T-cell (primary cell): ENCODE results near the gene IGFBP4. TPM values are rescaled to one million over a fixed set of nuclear protein-coding genes. Genes with fewer than 3 reads are reported as not detected.

Source experiments
- ATAC-seq, 4 experiments: fragments of 200-7000 bp in 3 of 4; fragments of 150-1000 bp in 1 of 4; cut with Tn5 transposase; replicated peaks in 1 of 4; 1 replicate in 3 of 4; 2 replicates in 1 of 4; pipeline ENCODE4 v1.10.0; 2021; ENCODE audit warnings: moderate library complexity in 3 of 4, mild to moderate bottlenecking in 2 of 4, moderate number of reproducible peaks in 1 of 4
- CTCF ChIA-PET, 2 donors: fragments of 300-600 bp; sonication (Branson Sonifier 250); formaldehyde crosslinking; loops; one replicate each; lab custom pipeline; 2022; ENCODE audit warnings: antibody characterized with exemption in 2 of 2; lab: Charles Lee
- POLR2A ChIA-PET, 2 donors: fragments of 300-600 bp; sonication (Branson Sonifier 250); formaldehyde crosslinking; loops; one replicate each; lab custom pipeline; 2022; ENCODE audit warnings: antibody characterized with exemption in 2 of 2; lab: Charles Lee
- DNase-seq, 35 experiments: peaks; one replicate each; pipeline versions ENCODE4 v3.0.0 to v3.0.0-alpha.2; 2013 to 2023
- H3K27ac ChIP-seq: one replicate; pipeline ENCODE4 v1.5.1; 2013; ENCODE audit warnings: low read length
- H3K27me3 ChIP-seq, 2 experiments: replicated peaks in 1 of 2; 1 replicate in 1 of 2; 2 replicates in 1 of 2; pipeline versions ENCODE4 v1.6.1 to v1.7.0; 2013; ENCODE audit warnings: low read length in 1 of 2, mixed read lengths in 1 of 2; ENCODE audit not compliant: control insufficient read depth in 2 of 2, insufficient read depth in 2 of 2; ENCODE audit errors: extremely low read depth in 1 of 2
- H3K36me3 ChIP-seq, 2 donors: 1 replicate in 1 of 2; 2 replicates in 1 of 2; pipeline versions ENCODE4 v1.6.1 to v1.7.0; 2013; ENCODE audit warnings: low read length in 1 of 2; ENCODE audit not compliant: control insufficient read depth in 2 of 2, insufficient read depth in 1 of 2; ENCODE audit errors: extremely low read depth in 1 of 2
- H3K4me1 ChIP-seq, 2 experiments: 1 replicate in 1 of 2; 2 replicates in 1 of 2; pipeline versions ENCODE4 v1.6.1 to v1.7.0; 2013; ENCODE audit warnings: low read length in 2 of 2, mixed read lengths in 1 of 2; ENCODE audit not compliant: insufficient read depth in 2 of 2, control insufficient read depth in 1 of 2; ENCODE audit errors: extremely low read depth in 1 of 2
- H3K4me3 ChIP-seq, 2 donors: 1 replicate in 1 of 2; 2 replicates in 1 of 2; pipeline versions ENCODE4 v1.5.1 to v1.7.0; 2013; ENCODE audit warnings: mild to moderate bottlenecking in 2 of 2, low read length in 1 of 2, moderate library complexity in 1 of 2; ENCODE audit not compliant: control insufficient read depth in 1 of 2; ENCODE audit errors: extremely low read depth in 1 of 2
- H3K9me3 ChIP-seq: 2 replicates; pipeline ENCODE4 v1.7.0; 2013
- H3K27ac Mint-ChIP-seq, 2 donors: one replicate each; pipeline ENCODE4 v1.8.0; 2020 to 2021; ENCODE audit warnings: mild to moderate bottlenecking in 2 of 2, mixed read lengths in 2 of 2
- H3K27me3 Mint-ChIP-seq, 2 donors: one replicate each; pipeline ENCODE4 v1.8.0; 2021 to 2022; ENCODE audit warnings: mixed read lengths in 2 of 2
- H3K36me3 Mint-ChIP-seq: one replicate; pipeline ENCODE4 v1.8.0; 2021; ENCODE audit warnings: mixed read lengths
- H3K4me1 Mint-ChIP-seq, 3 donors: one replicate each; pipeline ENCODE4 v1.8.0; 2020 to 2022; ENCODE audit warnings: mixed read lengths in 3 of 3, mild to moderate bottlenecking in 1 of 3
- H3K4me3 Mint-ChIP-seq, 3 donors: one replicate each; pipeline ENCODE4 v1.8.0; 2020 to 2022; ENCODE audit warnings: mild to moderate bottlenecking in 3 of 3, mixed read lengths in 3 of 3, moderate library complexity in 3 of 3
- H3K9me3 Mint-ChIP-seq, 3 donors: one replicate each; pipeline ENCODE4 v1.8.0; 2020 to 2022; ENCODE audit warnings: mixed read lengths in 3 of 3
- WGBS: methylation state at CpG from one replicate; pipeline ENCODE4 v1.1.5; 2013; ENCODE audit warnings: missing lambda C conversion rate; ENCODE audit not compliant: insufficient coverage; 5-methylcytosine and 5-hydroxymethylcytosine counted together
- total RNA-seq, 35 experiments: library from RNA in 6 of 35; stranded (reverse) in 6 of 35; fragments of 120-200 nt in 1 of 35; gene quantifications; one replicate each; pipeline versions ENCODE4 v1.2.1 to v1.2.4 and lab custom pipeline; 2013 to 2026

IGFBP4 gene
- total RNA-seq, 5 donors from 2014 or later (not counting 1 experiment from before 2014, with no cell fraction given), result 4.0 to 12.3 (median 11.3) TPM

DNA sequence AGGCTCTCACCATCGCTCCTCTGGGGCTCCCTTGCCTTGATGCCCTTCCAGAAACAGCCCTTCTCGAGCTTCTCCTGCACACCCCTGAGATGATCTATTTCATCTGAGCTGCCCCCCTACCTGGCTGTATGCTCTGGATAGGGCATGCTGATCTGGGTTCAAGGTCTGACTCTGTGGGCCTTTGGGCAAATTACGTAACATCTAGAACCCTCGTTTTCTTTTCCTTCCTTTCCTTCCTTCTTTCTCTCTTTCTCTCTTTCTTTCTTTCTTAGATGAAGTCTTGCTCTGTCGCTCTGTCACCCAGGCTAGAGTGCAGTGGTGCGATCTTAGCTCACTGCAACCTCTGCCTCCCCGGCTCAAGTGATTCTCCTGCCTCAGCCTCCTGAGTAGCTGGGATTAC is 37.9 kb downstream of the IGFBP4 start:
- H3K4me1 ChIP-seq, result peaks cover 15 to 86% of the 10 kb centered on the region in 2 experiments
- peak; percentile 7 to 15 (median 10) for ATAC-seq
- CTCF ChIA-PET, result interaction anchor here (1.2 to 3.4 kb wide), 4 partner anchors 36 to 79 kb away, joined by 4 to 22 read pairs (median 7); no protein-coding TSS in a partner anchor
- no peaks in the 10 kb centered on the region for H3K36me3 ChIP-seq
- H3K4me3 ChIP-seq, result no peak overlapping the region
- no peaks in the 10 kb centered on the region for H3K27me3 ChIP-seq
- H3K4me3 Mint-ChIP-seq, result peak overlapping the region; percentile 36 to 68 (median 60)
- 51% methylated on average over 5 of the region's 7 CpGs for WGBS
- H3K9me3 ChIP-seq, result no peaks in the 10 kb centered on the region
- POLR2A ChIA-PET, result interaction anchor here in 1 of 2 donors (0.7 kb wide), 1 partner anchor 73 kb away, joined by 3 read pairs; no protein-coding TSS in a partner anchor
- H3K27ac ChIP-seq, result peak overlapping the region; percentile 99
- H3K9me3 Mint-ChIP-seq, result no peaks in the 10 kb centered on the region
- peak overlapping the region; percentile 94 to 98 for H3K27ac Mint-ChIP-seq
- no peaks in the 10 kb centered on the region for H3K36me3 Mint-ChIP-seq
- H3K27me3 Mint-ChIP-seq, result no peaks in the 10 kb centered on the region
- H3K4me1 Mint-ChIP-seq, result peaks cover 59 to 85% (median 65%) of the 10 kb centered on the region in 3 donors
- no peak for DNase-seq

DNA sequence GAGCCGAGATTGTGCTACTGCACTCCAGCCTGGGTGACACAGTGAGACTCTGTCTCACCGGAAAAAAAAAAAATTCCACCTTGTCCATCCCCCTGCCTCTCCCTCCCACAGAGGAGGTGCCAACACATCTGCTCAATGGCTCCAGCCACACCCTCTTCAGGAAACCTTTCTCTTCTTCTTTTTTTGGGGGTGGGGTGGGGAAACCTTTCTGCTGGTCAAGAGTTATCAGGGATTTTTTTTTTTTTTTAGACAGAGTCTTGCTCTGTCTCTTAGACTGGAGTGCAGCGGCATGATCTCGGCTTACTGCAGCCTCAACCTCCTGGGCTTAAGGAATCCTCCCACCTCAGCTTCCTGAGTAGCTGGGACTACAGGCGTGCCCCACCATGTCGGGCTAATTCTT is 39.5 kb downstream of the IGFBP4 start:
- Histone ChIP-seq H3K27me3 (peaks cover 0 to 2% of the 10 kb centered on the region in 2 experiments), H3K36me3 (no peaks in the 10 kb centered on the region), H3K9me3 (no peaks in the 10 kb centered on the region), H3K4me1 (peaks cover 15 to 76% of the 10 kb centered on the region in 2 experiments), H3K27ac (peak overlapping the region; percentile 99), H3K4me3 (no peak overlapping the region)
- POLR2A ChIA-PET, result no interaction called here
- no peaks in the 10 kb centered on the region for H3K27me3 Mint-ChIP-seq
- peak overlapping the region; percentile 75 to 98 for H3K27ac Mint-ChIP-seq
- WGBS, result 100% methylated on average over 1 of the region's 6 CpGs
- no peaks in the 10 kb centered on the region for H3K9me3 Mint-ChIP-seq
- DNase-seq, result no peak
- H3K36me3 Mint-ChIP-seq, result no peaks in the 10 kb centered on the region
- peaks cover 72 to 88% (median 76%) of the 10 kb centered on the region in 3 donors for H3K4me1 Mint-ChIP-seq
- ATAC-seq, result no peak
- CTCF ChIA-PET, result interaction anchor here in 1 of 2 donors (0.5 kb wide), 1 partner anchor 1304 kb away, joined by 4 read pairs; no protein-coding TSS in a partner anchor
- H3K4me3 Mint-ChIP-seq, result no peak overlapping the region

DNA sequence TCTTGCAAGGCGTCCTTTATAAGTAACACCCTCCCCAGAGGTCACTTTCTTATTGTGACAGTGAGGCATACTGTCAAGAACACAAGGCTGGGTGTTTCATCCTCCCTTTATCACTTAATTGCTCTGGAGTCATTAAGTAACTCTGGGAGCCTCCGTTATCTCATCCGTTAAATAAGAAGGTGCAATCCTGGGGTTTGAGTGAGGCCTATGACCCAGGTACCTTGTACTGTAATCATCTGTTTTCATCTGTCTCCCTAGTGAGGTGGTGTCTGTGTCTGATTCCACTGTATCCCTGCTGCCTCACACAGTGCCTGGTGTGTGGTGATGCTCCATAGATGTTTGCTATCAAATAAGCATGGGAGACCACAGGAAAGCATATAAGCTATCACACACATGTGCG is 40.4 kb downstream of the IGFBP4 start:
- Histone ChIP-seq H3K4me1 (peaks cover 15 to 71% of the 10 kb centered on the region in 2 experiments), H3K36me3 (no peaks in the 10 kb centered on the region), H3K27me3 (peaks cover 0 to 2% of the 10 kb centered on the region in 2 experiments), H3K4me3 (no peak overlapping the region), H3K27ac (peak overlapping the region; percentile 23), H3K9me3 (no peaks in the 10 kb centered on the region)
- H3K9me3 Mint-ChIP-seq, result no peaks in the 10 kb centered on the region
- ATAC-seq, result no peak
- WGBS, result 100% methylated on average over 1 of the region's 4 CpGs
- ChIA-PET POLR2A (interaction anchor here in 1 of 2 donors (0.5 kb wide), 1 partner anchor 532 kb away, joined by 3 read pairs; no protein-coding TSS in a partner anchor), CTCF (interaction anchor here in 1 of 2 donors (0.7 kb wide), 1 partner anchor 49 kb away, joined by 3 read pairs; no protein-coding TSS in a partner anchor)
- peak overlapping the region; percentile 18 to 98 for H3K27ac Mint-ChIP-seq
- no peak for DNase-seq
- no peaks in the 10 kb centered on the region for H3K27me3 Mint-ChIP-seq
- peaks cover 74 to 92% (median 78%) of the 10 kb centered on the region in 3 donors for H3K4me1 Mint-ChIP-seq
- no peaks in the 10 kb centered on the region for H3K36me3 Mint-ChIP-seq
- no peak overlapping the region for H3K4me3 Mint-ChIP-seq

DNA sequence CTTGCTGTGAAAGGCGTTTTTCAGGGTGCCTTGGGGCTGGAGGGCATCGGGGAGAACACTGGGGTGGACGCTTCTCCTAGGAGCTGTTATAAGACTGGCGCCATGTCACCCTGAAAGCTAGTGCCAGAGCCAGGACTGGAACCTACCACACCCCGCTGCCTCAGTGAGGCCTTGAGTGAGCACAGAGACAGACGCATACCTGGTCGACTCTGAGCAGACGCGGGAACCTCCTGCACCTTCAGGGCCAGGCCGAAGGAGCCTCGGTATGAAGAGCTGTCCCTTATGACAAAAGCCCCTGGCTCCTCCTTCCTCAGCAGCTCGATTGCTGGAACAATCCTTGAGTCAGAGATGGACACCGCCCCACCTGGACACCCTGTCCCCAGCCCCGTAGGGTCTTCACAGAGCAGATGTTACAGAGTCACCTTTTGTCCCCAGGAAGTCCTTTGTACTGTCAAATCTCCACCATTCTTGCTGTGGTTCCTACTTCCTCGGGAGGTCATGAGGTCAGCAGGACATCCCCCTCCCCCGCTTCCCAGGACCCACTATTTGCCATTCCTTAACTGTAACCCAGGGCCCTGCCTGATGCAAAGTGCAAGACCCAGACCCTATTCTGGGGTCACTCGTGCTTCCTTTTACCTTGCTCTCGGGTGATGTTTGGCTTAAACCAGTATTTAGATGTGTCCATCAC is 41.2 kb downstream of the IGFBP4 start:
- H3K36me3 Mint-ChIP-seq, result no peaks in the 10 kb centered on the region
- H3K27ac Mint-ChIP-seq, result peak overlapping the region; percentile 68 to 98
- no peak overlapping the region for H3K4me3 Mint-ChIP-seq
- ChIA-PET CTCF (interaction anchor here (0.5 to 0.7 kb wide), 2 partner anchors 8 to 48 kb away, joined by 3 read pairs; no protein-coding TSS in a partner anchor), POLR2A (interaction anchor here in 1 of 2 donors (0.5 kb wide), 1 partner anchor 532 kb away, joined by 3 read pairs; no protein-coding TSS in a partner anchor)
- Histone ChIP-seq H3K27me3 (peaks cover 0 to 2% of the 10 kb centered on the region in 2 experiments), H3K27ac (no peak overlapping the region), H3K4me1 (peaks cover 16 to 71% of the 10 kb centered on the region in 2 experiments), H3K36me3 (no peaks in the 10 kb centered on the region), H3K9me3 (no peaks in the 10 kb centered on the region), H3K4me3 (no peak overlapping the region)
- WGBS, result 89% methylated on average over 17 of the region's 18 CpGs
- H3K27me3 Mint-ChIP-seq, result no peaks in the 10 kb centered on the region
- DNase-seq, result no peak
- ATAC-seq, result no peak
- no peaks in the 10 kb centered on the region for H3K9me3 Mint-ChIP-seq
- peaks cover 74 to 92% (median 80%) of the 10 kb centered on the region in 3 donors for H3K4me1 Mint-ChIP-seq

DNA sequence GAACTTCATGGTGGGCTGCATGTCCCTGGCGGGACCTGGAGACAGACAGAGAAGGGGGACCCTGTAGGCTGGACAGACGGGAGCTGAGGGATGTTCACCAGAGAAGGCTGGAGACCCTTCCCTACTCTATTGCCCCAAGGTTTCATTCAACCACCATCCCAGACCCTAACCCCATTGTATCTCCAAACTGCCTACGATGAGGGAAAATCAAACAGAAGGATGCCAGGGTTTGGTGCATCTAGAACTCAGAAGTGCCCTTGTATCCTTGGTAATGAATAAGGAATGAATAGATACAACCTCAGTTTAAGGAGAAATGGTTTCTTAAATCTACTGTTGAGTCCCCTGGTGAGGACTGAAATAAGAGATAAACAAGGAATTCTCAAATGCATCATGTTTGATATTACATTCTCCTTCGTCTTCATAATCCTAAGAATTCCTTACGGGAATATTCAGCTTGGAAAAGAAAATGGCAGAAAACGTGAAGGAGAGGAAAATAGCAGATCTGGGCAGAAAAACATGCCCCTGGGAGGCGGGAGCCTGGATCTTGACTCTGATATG is 41.8 kb downstream of the IGFBP4 start:
- no peak overlapping the region for H3K4me3 ChIP-seq
- ATAC-seq (no peak), DNase-seq (no peak)
- no peaks in the 10 kb centered on the region for H3K9me3 Mint-ChIP-seq
- H3K36me3 Mint-ChIP-seq, result no peaks in the 10 kb centered on the region
- H3K27me3 Mint-ChIP-seq, result no peaks in the 10 kb centered on the region
- H3K27me3 ChIP-seq, result peaks cover 0 to 2% of the 10 kb centered on the region in 2 experiments
- H3K4me1 ChIP-seq, result peaks cover 14 to 71% of the 10 kb centered on the region in 2 experiments
- peaks cover 74 to 92% (median 80%) of the 10 kb centered on the region in 3 donors for H3K4me1 Mint-ChIP-seq
- peak overlapping the region; percentile 76 to 79 for H3K27ac Mint-ChIP-seq
- 100% methylated on average over 1 of the region's 7 CpGs for WGBS
- CTCF ChIA-PET, result no interaction called here
- no peak overlapping the region for H3K27ac ChIP-seq
- no peak overlapping the region for H3K4me3 Mint-ChIP-seq
- no peaks in the 10 kb centered on the region for H3K36me3 ChIP-seq
- no peaks in the 10 kb centered on the region for H3K9me3 ChIP-seq
- POLR2A ChIA-PET, result no interaction called here
